SK-N-SH (cell line): ENCODE measurements around the gene JKAMP. TPM values are rescaled to one million over a fixed set of nuclear protein-coding genes. Genes with fewer than 3 reads are reported as not detected.

Experiments used
- CTCF ChIA-PET: fragments of 300-600, 350-600 bp; formaldehyde crosslinking; extraction: SDS; loops from one replicate; lab custom pipeline; 2021; lab: Yijun Ruan, JAX
- POLR2A ChIA-PET: fragments of 350-600 bp; sonication (Branson Sonifier 250); formaldehyde crosslinking; extraction: SDS; loops from one replicate; lab custom pipeline; 2020; ENCODE audit warnings: antibody characterized with exemption, inconsistent platforms; lab: Yijun Ruan, JAX
- DNase-seq: peaks from one replicate; pipeline ENCODE4 v3.0.0; 2012
- H2AFZ ChIP-seq: fragments of 200-600 bp; sonication (generic); 2 replicates; pipeline ENCODE4 v1.8.1; 2016; ENCODE audit warnings: antibody characterized with exemption, mild to moderate bottlenecking, low read depth
- H3F3A ChIP-seq: fragments of 200-600 bp; sonication (generic); replicated peaks from 2 replicates; pipeline ENCODE3; 2016; ENCODE audit warnings: antibody characterized with exemption, mild to moderate bottlenecking; ENCODE audit not compliant: insufficient read depth
- H3K27ac ChIP-seq, 2 experiments: fragments of 200-500 bp in 1 of 2; fragments of 200-600 bp in 1 of 2; sonication (Bioruptor generic) in 1 of 2; sonication (generic), shearing (Covaris generic) in 1 of 2; 2 replicates each; pipeline versions ENCODE4 v1.5.1 to v1.6.1; 2014 to 2016; ENCODE audit warnings: low read depth in 2 of 2, inconsistent platforms in 1 of 2, low read length in 1 of 2, mild to moderate bottlenecking in 1 of 2, mixed read lengths in 1 of 2
- H3K27me3 ChIP-seq: fragments of 200-600 bp; sonication (generic), shearing (Covaris generic); 2 replicates; pipeline ENCODE4 v1.6.1; 2016; ENCODE audit warnings: mixed run types; ENCODE audit not compliant: insufficient read depth
- H3K36me3 ChIP-seq, 2 experiments: fragments of 200-500 bp in 1 of 2; fragments of 200-600 bp in 1 of 2; sonication (Bioruptor generic) in 1 of 2; sonication (generic) in 1 of 2; replicated peaks in 1 of 2; 2 replicates each; pipeline versions ENCODE3 to v1.5.1; 2014 to 2016; ENCODE audit warnings: low read length in 1 of 2, mild to moderate bottlenecking in 1 of 2; ENCODE audit not compliant: insufficient read depth in 2 of 2, control insufficient read depth in 1 of 2
- H3K4me1 ChIP-seq, 2 experiments: fragments of 200-500 bp in 1 of 2; fragments of 200-600 bp in 1 of 2; sonication (Bioruptor generic) in 1 of 2; sonication (generic), shearing (Covaris generic) in 1 of 2; 2 replicates each; pipeline versions ENCODE4 v1.5.1 to v1.6.1; 2014 to 2016; ENCODE audit warnings: low read depth in 1 of 2, low read length in 1 of 2, mixed run types in 1 of 2; ENCODE audit not compliant: insufficient read depth in 2 of 2, control insufficient read depth in 1 of 2
- H3K4me2 ChIP-seq: fragments of 200-600 bp; sonication (generic), shearing (Covaris generic); 2 replicates; pipeline ENCODE4 v1.6.1; 2017; ENCODE audit warnings: mixed run types
- H3K4me3 ChIP-seq, 2 experiments: fragments of 200-500 bp in 1 of 2; fragments of 200-600 bp in 1 of 2; sonication (Bioruptor generic) in 1 of 2; sonication (generic), shearing (Covaris generic) in 1 of 2; 2 replicates each; pipeline versions ENCODE4 v1.5.1 to v1.8.1; 2014 to 2016; ENCODE audit warnings: low read depth in 2 of 2, inconsistent platforms in 1 of 2, low read length in 1 of 2, mild to moderate bottlenecking in 1 of 2, mixed read lengths in 1 of 2, moderate library complexity in 1 of 2
- H3K79me2 ChIP-seq: fragments of 200-600 bp; sonication (generic); 2 replicates; pipeline ENCODE4 v1.8.1; 2017; ENCODE audit warnings: mild to moderate bottlenecking; ENCODE audit not compliant: insufficient read depth
- H3K9ac ChIP-seq: fragments of 200-600 bp; sonication (generic); 2 replicates; pipeline ENCODE4 v1.6.1; 2017; ENCODE audit warnings: mixed run types
- H3K9me2 ChIP-seq: fragments of 200-600 bp; sonication (generic); 2 replicates; pipeline ENCODE4 v1.6.1; 2017; ENCODE audit warnings: mixed run types
- H3K9me3 ChIP-seq: fragments of 200-600 bp; sonication (generic); 2 replicates; pipeline ENCODE4 v1.6.1; 2017; ENCODE audit warnings: mixed run types, mild to moderate bottlenecking, moderate library complexity
- H4K20me1 ChIP-seq: fragments of 200-600 bp; sonication (generic); 2 replicates; pipeline ENCODE4 v1.6.1; 2017; ENCODE audit warnings: mild to moderate bottlenecking, mixed run types; ENCODE audit not compliant: insufficient read depth
- EZH2phosphoT487 ChIP-seq: fragments of 200-600 bp; sonication (generic); IDR thresholded peaks from 2 replicates; pipeline ENCODE4 v1.6.1; 2017; ENCODE audit warnings: low read depth, mixed run types, mild to moderate bottlenecking, antibody characterized with exemption, moderate library complexity, borderline replicate concordance
- FOSL2 ChIP-seq: IDR thresholded peaks from 2 replicates; pipeline ENCODE4 v1.4.0; 2012; ENCODE audit warnings: low read depth, mild to moderate bottlenecking, moderate library complexity, borderline replicate concordance
- FOXJ3 ChIP-seq: sonication (generic); formaldehyde crosslinking; IDR thresholded peaks from 2 replicates; pipeline ENCODE4 v1.5.1; 2020; ENCODE audit warnings: mild to moderate bottlenecking, missing genetic modification reagents
- GATA2 ChIP-seq: sonication (generic); formaldehyde crosslinking; IDR thresholded peaks from 2 replicates; pipeline ENCODE4 v1.5.0; 2020; ENCODE audit warnings: mild to moderate bottlenecking, missing genetic modification reagents
- JUND ChIP-seq: IDR thresholded peaks from 2 replicates; pipeline ENCODE4 v1.4.0; 2012
- MXI1 ChIP-seq: IDR thresholded peaks from 2 replicates; pipeline ENCODE4 v1.6.1; 2012; ENCODE audit warnings: mild to moderate bottlenecking, low read depth, low read length, improper control_type of control experiment
- NFIC ChIP-seq: IDR thresholded peaks from 2 replicates; pipeline ENCODE4 v1.4.0; 2012; ENCODE audit warnings: borderline replicate concordance
- PBX3 ChIP-seq: IDR thresholded peaks from 2 replicates; pipeline ENCODE4; 2012
- POLR2AphosphoS5 ChIP-seq: IDR thresholded peaks from 2 replicates; pipeline ENCODE4 v1.6.1; 2012; ENCODE audit warnings: low read depth, low read length
- RAD21 ChIP-seq: IDR thresholded peaks from 2 replicates; pipeline ENCODE4 v1.6.1; 2012; ENCODE audit warnings: mild to moderate bottlenecking, low read length
- RXRA ChIP-seq: IDR thresholded peaks from 2 replicates; pipeline ENCODE4 v1.4.0; 2012; ENCODE audit warnings: low read depth, mild to moderate bottlenecking, borderline replicate concordance
- TAF1 ChIP-seq: IDR thresholded peaks from 2 replicates; pipeline ENCODE4 v1.6.1; 2012; ENCODE audit warnings: low read depth, mild to moderate bottlenecking, low read length, moderate library complexity, borderline replicate concordance
- TCF12 ChIP-seq: IDR thresholded peaks from 2 replicates; pipeline ENCODE4 v1.4.0; 2012
- USF1 ChIP-seq: IDR thresholded peaks from 2 replicates; pipeline ENCODE4 v1.4.0; 2012; ENCODE audit warnings: low read depth, borderline replicate concordance
- USF2 ChIP-seq: fragments of 150-350 bp; IDR thresholded peaks from 2 replicates; pipeline ENCODE4 v1.6.1; 2017; ENCODE audit warnings: antibody characterized with exemption, low read length, low read depth, borderline replicate concordance
- YY1 ChIP-seq: IDR thresholded peaks from 2 replicates; pipeline ENCODE4 v1.4.0; 2012; ENCODE audit warnings: low read depth, mild to moderate bottlenecking
- WGBS: methylation state at CpG from one replicate; pipeline ENCODE4 v1.1.6; 2017; ENCODE audit warnings: low lambda C conversion rate; 5-methylcytosine and 5-hydroxymethylcytosine counted together
- polyA plus RNA-seq, 3 experiments: library from polyadenylated mRNA; depleted of rRNA; stranded (reverse); fragments of >200 nt; gene quantifications; 2 replicates each; pipeline ENCODE4 v1.2.3, GENCODE V29; 2012

The JKAMP gene
- polyA plus RNA-seq, 1 of the 3 experiments (the other 2 are of a cell fraction): 95.4 TPM

- Histone ChIP-seq H3K9me3 (no peaks in the 10 kb centered on the region), H3K4me2 (no peak overlapping the region), H3K9me2 (no peaks in the 10 kb centered on the region), H4K20me1 (no peaks in the 10 kb centered on the region), H3K27me3 (no peaks in the 10 kb centered on the region; the same call in 1 of the 2 replicates), H3K27ac (no peak overlapping the region), H2AFZ (0 out of 2 replicates have a peak overlapping the region, but pooled peaks have one; percentile 2), H3K9ac (no peak overlapping the region), H3K4me3 (no peak overlapping the region), H3K4me1 (peaks cover 0 to 6% of the 10 kb centered on the region in 2 experiments; a peak in 2 of 4 replicates), H3K79me2 (no peaks in the 10 kb centered on the region), H3F3A (no peaks in the 10 kb centered on the region), H3K36me3 (no peaks in the 10 kb centered on the region)
- ChIA-PET CTCF (interaction anchor here (0.8 to 3.9 kb wide), 3 partner anchors 23 to 42 kb away, joined by 3 to 17 read pairs (median 7); partner anchors contain the start of gene CCDC175), POLR2A (no interaction called here)
- DNase-seq: no peak
- WGBS: 39% methylated on average over 4 of the region's 7 CpGs
- no peak for TF ChIP-seq NFIC
- no peak for TF ChIP-seq FOXJ3 (CRISPR knock-in tag)
- TF ChIP-seq RXRA: no peak
- TF ChIP-seq POLR2AphosphoS5: no peak
- TF ChIP-seq PBX3: no peak
- no peak for TF ChIP-seq RAD21
- no peak for TF ChIP-seq YY1
- no peak for TF ChIP-seq JUND
- TF ChIP-seq MXI1: no peak
- TF ChIP-seq TAF1: no peak
- no peak for TF ChIP-seq GATA2 (CRISPR knock-in tag)
- TF ChIP-seq, all 33 proteins: peak for 0
Measured at GRCh38 chr14:59534361-59534987, 50.2 kb downstream of the JKAMP start.

GRCh38 chr14:59537476-59537875 lies 53.2 kb downstream of the JKAMP start:
- POLR2A ChIA-PET: no interaction called here
- TF ChIP-seq USF1 (no peak), FOSL2 (no peak), EZH2phosphoT487 (no peak), NFIC (no peak), TCF12 (no peak), USF2 (no peak)
- TF ChIP-seq, all 33 proteins: peak for 0
- Histone ChIP-seq H4K20me1 (no peaks in the 10 kb centered on the region), H2AFZ (no peak overlapping the region), H3K27me3 (no peaks in the 10 kb centered on the region; the same call in 1 of the 2 replicates), H3K79me2 (no peaks in the 10 kb centered on the region), H3K4me2 (no peak overlapping the region), H3K4me1 (peaks cover 0 to 6% of the 10 kb centered on the region in 2 experiments; a peak in 3 of 4 replicates), H3K36me3 (no peaks in the 10 kb centered on the region), H3K4me3 (no peak overlapping the region), H3K9me2 (no peaks in the 10 kb centered on the region), H3K9ac (no peak overlapping the region), H3K9me3 (no peaks in the 10 kb centered on the region), H3F3A (no peaks in the 10 kb centered on the region), H3K27ac (no peak overlapping the region)
- WGBS: 15% methylated on average over 1 of the region's 1 CpG
- CTCF ChIA-PET: interaction anchor here (0.9 to 1.0 kb wide), 2 partner anchors 25 to 30 kb away, joined by 3 read pairs; no protein-coding TSS in a partner anchor
- no peak for DNase-seq
